ENCODE results near the gene FAM177A1. TPM values are rescaled to one million over a fixed set of nuclear protein-coding genes. Genes with fewer than 3 reads are reported as not detected.
"Not testable (repeated sequence)": the region's sequence is repeated elsewhere in the genome, so short reads cannot be mapped to it uniquely, and the experiment has no call there.

FAM177A1 gene
- total and polyA plus RNA-seq, 4 donors = 70.7 to 96.4 (median 83.2) TPM

DNA sequence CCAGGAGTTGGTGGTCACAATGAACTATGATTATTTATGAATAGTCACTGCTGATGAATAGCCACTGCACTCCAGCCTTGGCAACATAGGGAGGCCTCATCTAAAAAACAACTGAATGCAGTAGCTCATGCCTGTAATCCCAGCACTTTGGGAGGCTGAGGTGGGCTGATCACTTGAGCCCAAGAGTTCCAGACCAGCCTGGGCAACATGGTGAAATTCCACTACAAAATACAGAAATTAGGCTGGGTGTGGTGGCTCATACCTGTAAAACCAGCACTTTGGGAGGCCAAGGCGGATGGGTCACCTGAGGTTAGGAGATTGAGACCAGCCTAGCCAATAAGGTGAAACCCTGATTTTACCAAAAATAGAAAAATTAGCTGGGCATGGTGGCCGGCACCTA, 13.5 kb upstream of the FAM177A1 start:
- intact Hi-C loops (cut with DNase I) = no loop called here
- peaks cover 0 to 4% of the 10 kb centered on the region in 2 donors for H3K36me3 ChIP-seq (ENCODE audit: control insufficient read depth in 1 of 2, insufficient read depth in 2 of 2, low read length in 1 of 2)
- H3K27ac ChIP-seq (ENCODE audit: low read depth in 1 of 2, low read length in 2 of 2) = no peak overlapping the region
- 96 to 97% methylated on average over 2 of the region's 2 CpGs for WGBS, 2 donors
- H3K27me3 ChIP-seq (ENCODE audit: control insufficient read depth in 1 of 2, insufficient read depth in 2 of 2, low read length in 1 of 2) = no peaks in the 10 kb centered on the region
- no peak for ATAC-seq (ENCODE audit: low FRiP score)
- no peak overlapping the region for H3K4me3 ChIP-seq (ENCODE audit: low read length in 2 of 2)
- no peaks in the 10 kb centered on the region for H3K9me3 ChIP-seq (ENCODE audit: control insufficient read depth, low read length)
- DNase-seq = no peak
- H3K4me1 ChIP-seq (ENCODE audit: control insufficient read depth in 1 of 2, insufficient read depth in 2 of 2, low read length in 2 of 2) = no peaks in the 10 kb centered on the region

DNA sequence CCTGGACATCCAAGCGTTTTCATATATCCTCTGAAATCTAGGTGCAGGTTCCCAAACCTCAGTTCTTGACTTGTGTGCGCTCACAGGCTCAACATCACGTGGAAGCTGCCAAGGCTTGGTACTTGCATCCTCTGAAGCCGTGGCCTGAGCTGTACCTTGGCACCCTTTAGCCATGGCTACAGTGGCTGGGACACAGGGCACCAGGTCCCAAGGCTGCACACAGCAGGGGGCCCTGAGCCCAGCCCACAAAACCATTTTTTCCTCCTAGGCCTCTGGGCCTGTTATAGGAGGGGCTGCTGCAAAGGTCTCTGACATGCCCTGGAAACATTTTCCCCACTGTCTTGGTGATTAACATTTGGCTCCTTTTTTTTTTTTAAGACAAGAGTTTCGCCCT, 11.6 kb upstream of the FAM177A1 start:
- H3K4me3 ChIP-seq (ENCODE audit: low read length in 2 of 2) = no peak overlapping the region
- 89 to 98% methylated on average over 5 of the region's 5 CpGs for WGBS, 2 donors

DNA sequence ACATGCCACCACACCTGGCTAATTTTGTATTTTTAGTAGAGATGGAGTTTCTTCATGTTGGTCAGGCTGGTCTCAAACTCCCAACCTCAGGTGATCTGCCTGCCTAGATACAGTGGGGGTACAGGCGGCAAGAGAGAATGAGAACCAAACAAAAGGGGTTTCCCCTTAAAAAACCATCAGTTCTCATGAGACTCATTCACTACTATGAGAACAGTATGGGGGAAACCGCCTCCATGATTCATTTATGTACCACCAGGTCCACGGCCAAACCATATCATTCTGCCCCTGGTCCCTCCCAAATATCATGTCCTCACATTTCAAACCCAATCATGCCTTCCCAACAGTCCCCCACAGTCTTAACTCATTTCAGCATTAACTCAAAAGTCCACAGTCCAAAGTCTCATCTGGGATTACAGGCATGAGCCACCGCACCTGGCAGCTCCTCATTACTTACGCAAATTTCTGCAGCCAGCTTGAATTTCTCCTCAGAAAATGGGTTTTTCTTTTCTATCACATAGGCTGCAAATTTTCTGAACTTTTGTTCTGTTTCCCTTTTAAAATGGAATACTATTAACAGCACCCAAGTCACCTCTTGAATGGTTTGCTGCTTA, 11.0 kb upstream of the FAM177A1 start:
- H3K27ac ChIP-seq (ENCODE audit: low read depth in 1 of 2, low read length in 2 of 2); ATAC-seq (ENCODE audit: low FRiP score); H3K27me3 ChIP-seq (ENCODE audit: control insufficient read depth in 1 of 2, insufficient read depth in 2 of 2, low read length in 1 of 2); H3K36me3 ChIP-seq (ENCODE audit: control insufficient read depth in 1 of 2, insufficient read depth in 2 of 2, low read length in 1 of 2); H3K4me3 ChIP-seq (ENCODE audit: low read length in 2 of 2); H3K9me3 ChIP-seq (ENCODE audit: control insufficient read depth, low read length); H3K4me1 ChIP-seq (ENCODE audit: control insufficient read depth in 1 of 2, insufficient read depth in 2 of 2, low read length in 2 of 2); DNase-seq; intact Hi-C loops (cut with DNase I): not testable (repeated sequence)
- WGBS, 2 donors = 96 to 97% methylated on average over 5 of the region's 5 CpGs

More for the DNA sequence above, 11.6 kb upstream of the FAM177A1 start:
- Histone ChIP-seq H3K36me3 (ENCODE audit: control insufficient read depth in 1 of 2, insufficient read depth in 2 of 2, low read length in 1 of 2) (peaks cover 0 to 4% of the 10 kb centered on the region in 2 donors), H3K27ac (ENCODE audit: low read depth in 1 of 2, low read length in 2 of 2) (no peak overlapping the region), H3K4me1 (ENCODE audit: control insufficient read depth in 1 of 2, insufficient read depth in 2 of 2, low read length in 2 of 2) (no peaks in the 10 kb centered on the region), H3K9me3 (ENCODE audit: control insufficient read depth, low read length) (no peaks in the 10 kb centered on the region), H3K27me3 (ENCODE audit: control insufficient read depth in 1 of 2, insufficient read depth in 2 of 2, low read length in 1 of 2) (no peaks in the 10 kb centered on the region)
- no peak for ATAC-seq (ENCODE audit: low FRiP score)
- DNase-seq = no peak
- intact Hi-C loops (cut with DNase I) = no loop called here

DNA sequence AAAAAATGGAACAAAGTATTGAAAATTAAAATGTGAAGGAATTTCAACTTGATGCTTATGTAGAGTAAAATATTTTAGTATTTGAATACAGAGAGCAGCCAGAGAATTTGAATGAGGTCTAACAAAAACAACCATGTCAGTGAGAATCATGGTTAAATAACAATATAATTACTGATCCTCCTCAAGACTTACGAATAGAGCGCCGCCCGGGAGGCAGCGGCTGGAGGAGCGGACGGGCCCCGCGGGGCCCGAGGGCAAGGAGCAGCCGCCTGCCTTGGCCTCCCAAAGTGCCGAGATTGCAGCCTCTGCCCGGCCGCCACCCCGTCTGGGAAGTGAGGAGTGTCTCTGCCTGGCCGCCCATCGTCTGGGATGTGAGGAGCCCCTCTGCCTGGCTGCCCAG, 7.8 kb upstream of the FAM177A1 start:
- not testable (repeated sequence) for H3K4me3 ChIP-seq (ENCODE audit: low read length in 2 of 2); H3K4me1 ChIP-seq (ENCODE audit: control insufficient read depth in 1 of 2, insufficient read depth in 2 of 2, low read length in 2 of 2)
- WGBS, 2 donors = 56 to 91% methylated on average over 2 to 11 of the region's 17 CpGs

DNA sequence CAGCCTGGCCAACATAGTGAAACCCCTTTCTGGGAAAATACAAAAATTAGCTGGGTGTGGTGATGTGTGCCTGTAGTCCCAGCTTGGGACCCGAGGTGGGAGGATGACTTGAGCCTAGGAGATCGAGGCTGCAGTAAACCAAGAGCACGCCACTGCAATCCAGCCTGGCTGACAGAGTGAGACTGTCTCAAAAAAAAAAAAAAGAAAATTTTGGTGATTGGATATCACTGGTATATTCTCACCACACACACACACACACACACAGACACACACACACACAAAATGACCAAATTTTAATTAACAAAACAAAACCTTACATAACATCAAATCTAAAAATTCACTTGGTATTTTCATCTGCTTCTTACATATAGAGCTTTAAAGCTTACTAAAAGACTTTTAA, 3.4 kb upstream of the FAM177A1 start:
- no peaks in the 10 kb centered on the region for H3K9me3 ChIP-seq (ENCODE audit: control insufficient read depth, low read length)
- H3K27me3 ChIP-seq (ENCODE audit: control insufficient read depth in 1 of 2, insufficient read depth in 2 of 2, low read length in 1 of 2) = no peaks in the 10 kb centered on the region
- no peak overlapping the region for H3K27ac ChIP-seq (ENCODE audit: low read depth in 1 of 2, low read length in 2 of 2)
- no peaks in the 10 kb centered on the region for H3K4me1 ChIP-seq (ENCODE audit: control insufficient read depth in 1 of 2, insufficient read depth in 2 of 2, low read length in 2 of 2)
- WGBS, 2 donors = 86 to 96% methylated on average over 3 of the region's 3 CpGs
- H3K36me3 ChIP-seq (ENCODE audit: control insufficient read depth in 1 of 2, insufficient read depth in 2 of 2, low read length in 1 of 2) = no peaks in the 10 kb centered on the region
- intact Hi-C loops (cut with DNase I) = loop anchor here in 1 of 2 donors (5.0 kb wide), 1 partner anchor 50 kb away; no protein-coding TSS in a partner anchor
- no peak overlapping the region for H3K4me3 ChIP-seq (ENCODE audit: low read length in 2 of 2)
- ATAC-seq (ENCODE audit: low FRiP score) (no peak), DNase-seq (no peak)

More for the DNA sequence above, 7.8 kb upstream of the FAM177A1 start:
- H3K27me3 ChIP-seq (ENCODE audit: control insufficient read depth in 1 of 2, insufficient read depth in 2 of 2, low read length in 1 of 2); H3K36me3 ChIP-seq (ENCODE audit: control insufficient read depth in 1 of 2, insufficient read depth in 2 of 2, low read length in 1 of 2); H3K27ac ChIP-seq (ENCODE audit: low read depth in 1 of 2, low read length in 2 of 2); ATAC-seq (ENCODE audit: low FRiP score); intact Hi-C loops (cut with DNase I); DNase-seq; H3K9me3 ChIP-seq (ENCODE audit: control insufficient read depth, low read length): not testable (repeated sequence)

DNA sequence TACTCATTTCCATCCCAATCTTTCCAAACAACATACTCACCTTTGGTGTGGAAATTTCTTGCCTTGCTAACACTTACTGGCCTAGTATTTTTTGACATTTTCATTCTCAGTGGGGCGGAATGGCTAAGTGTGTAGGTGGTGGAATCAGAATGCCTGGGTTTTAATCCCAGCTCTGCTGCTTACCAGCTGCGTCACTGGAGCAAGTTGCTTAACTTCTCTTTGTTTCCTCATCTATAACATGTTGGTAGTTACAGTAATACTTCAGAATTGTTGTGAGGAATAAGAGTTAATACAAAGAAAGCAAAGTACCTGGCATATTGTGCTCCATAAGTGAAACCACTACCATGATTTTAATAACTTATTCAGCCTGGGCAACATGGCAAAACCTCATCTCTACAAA, 3.0 kb upstream of the FAM177A1 start:
- DNase-seq = no peak
- 94 to 97% methylated on average over 2 of the region's 2 CpGs for WGBS, 2 donors
- Histone ChIP-seq H3K36me3 (ENCODE audit: control insufficient read depth in 1 of 2, insufficient read depth in 2 of 2, low read length in 1 of 2) (no peaks in the 10 kb centered on the region), H3K9me3 (ENCODE audit: control insufficient read depth, low read length) (no peaks in the 10 kb centered on the region), H3K4me3 (ENCODE audit: low read length in 2 of 2) (no peak overlapping the region), H3K27me3 (ENCODE audit: control insufficient read depth in 1 of 2, insufficient read depth in 2 of 2, low read length in 1 of 2) (no peaks in the 10 kb centered on the region), H3K4me1 (ENCODE audit: control insufficient read depth in 1 of 2, insufficient read depth in 2 of 2, low read length in 2 of 2) (no peaks in the 10 kb centered on the region), H3K27ac (ENCODE audit: low read depth in 1 of 2, low read length in 2 of 2) (no peak overlapping the region)
- no peak for ATAC-seq (ENCODE audit: low FRiP score)
- intact Hi-C loops (cut with DNase I) = loop anchor here in 1 of 2 donors (5.0 kb wide), 1 partner anchor 51 kb away; no protein-coding TSS in a partner anchor

DNA sequence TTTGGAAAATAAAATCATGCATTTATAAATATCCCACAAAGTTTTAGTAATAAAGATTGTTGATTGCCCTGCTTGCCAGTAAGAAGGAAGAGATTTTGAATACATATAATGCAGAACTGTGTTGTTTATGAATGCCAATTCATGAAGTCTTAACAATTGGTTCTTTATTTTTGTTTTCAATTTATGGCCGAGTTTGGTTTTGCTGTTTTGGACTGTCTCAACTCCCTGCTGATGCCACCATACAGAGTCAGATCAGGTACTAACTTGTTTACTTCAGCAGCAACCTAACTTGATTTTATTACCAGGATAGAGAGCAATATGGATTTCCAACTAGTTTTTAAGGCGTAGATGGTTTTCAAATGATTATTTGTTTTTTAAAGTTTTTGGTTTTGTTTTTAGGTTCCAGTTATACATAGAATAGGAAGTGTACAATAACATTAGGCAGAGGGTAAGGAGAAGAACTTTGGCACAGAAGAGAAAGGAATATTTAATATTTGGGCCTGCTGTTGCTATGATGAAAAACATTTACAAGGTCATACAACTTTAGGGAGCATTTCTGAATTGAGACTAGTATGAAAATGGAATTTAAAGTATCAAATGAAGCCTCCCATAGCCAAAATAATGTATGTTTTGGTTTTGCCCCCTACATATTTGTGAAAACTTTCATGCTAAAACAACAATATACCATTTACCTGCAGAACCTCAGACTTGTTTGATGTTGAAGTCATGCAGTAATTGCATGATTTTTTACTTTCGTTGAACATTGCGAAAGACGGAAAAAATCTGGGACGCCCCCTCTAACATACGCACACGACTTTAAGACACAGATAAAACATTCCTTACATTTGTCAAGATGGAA, 904 bp upstream of the FAM177A1 start:
- Histone ChIP-seq H3K9me3 (ENCODE audit: control insufficient read depth, low read length) (no peaks in the 10 kb centered on the region), H3K4me1 (ENCODE audit: control insufficient read depth in 1 of 2, insufficient read depth in 2 of 2, low read length in 2 of 2) (peaks cover 0 to 3% of the 10 kb centered on the region in 2 donors), H3K36me3 (ENCODE audit: control insufficient read depth in 1 of 2, insufficient read depth in 2 of 2, low read length in 1 of 2) (no peaks in the 10 kb centered on the region), H3K27me3 (ENCODE audit: control insufficient read depth in 1 of 2, insufficient read depth in 2 of 2, low read length in 1 of 2) (no peaks in the 10 kb centered on the region), H3K4me3 (ENCODE audit: low read length in 2 of 2) (peak overlapping the region; percentile 50 to 80), H3K27ac (ENCODE audit: low read depth in 1 of 2, low read length in 2 of 2) (peak overlapping the region; percentile 80 to 99)
- no peak for ATAC-seq (ENCODE audit: low FRiP score)
- 16 to 22% methylated on average over 8 of the region's 8 CpGs for WGBS, 2 donors
- no peak for DNase-seq
- intact Hi-C loops (cut with DNase I) = loop anchor here (5.0 kb wide), 3 partner anchors 53 to 77 kb away; partner anchors contain the start of genes SRP54 (in 2 of the 2), PPP2R3C (in 1 of the 2) and PRORP (in 1 of the 2)

DNA sequence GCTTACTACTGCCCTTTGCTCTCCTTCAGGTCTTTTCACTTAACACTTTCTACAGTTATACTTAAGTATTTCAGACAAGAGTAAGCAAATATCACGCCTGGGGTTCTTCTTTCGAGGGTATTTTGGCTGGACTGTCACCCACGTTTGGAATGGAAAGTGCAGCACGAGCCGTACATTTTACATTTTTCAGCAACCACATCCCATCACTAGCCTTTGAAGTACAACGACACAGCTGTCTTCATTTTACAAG, 349 bp upstream of the FAM177A1 start:
- no peak for DNase-seq
- Histone ChIP-seq H3K9me3 (ENCODE audit: control insufficient read depth, low read length) (no peaks in the 10 kb centered on the region), H3K4me3 (ENCODE audit: low read length in 2 of 2) (peak overlapping the region; percentile 50 to 80), H3K36me3 (ENCODE audit: control insufficient read depth in 1 of 2, insufficient read depth in 2 of 2, low read length in 1 of 2) (no peaks in the 10 kb centered on the region), H3K27me3 (ENCODE audit: control insufficient read depth in 1 of 2, insufficient read depth in 2 of 2, low read length in 1 of 2) (no peaks in the 10 kb centered on the region), H3K4me1 (ENCODE audit: control insufficient read depth in 1 of 2, insufficient read depth in 2 of 2, low read length in 2 of 2) (peaks cover 0 to 6% of the 10 kb centered on the region in 2 donors), H3K27ac (ENCODE audit: low read depth in 1 of 2, low read length in 2 of 2) (peak overlapping the region; percentile 80 to 99)
- ATAC-seq (ENCODE audit: low FRiP score) = peak; percentile 0
- intact Hi-C loops (cut with DNase I) = loop anchor here (2.0 to 5.0 kb wide), 3 partner anchors 63 to 77 kb away; partner anchors contain the start of genes PPP2R3C (in 2 of the 2), SRP54 (in 2 of the 2) and PRORP (in 1 of the 2)
- 0% methylated on average over 6 of the region's 6 CpGs for WGBS, 2 donors

All from aorta (tissue), 5 donors.